Superior temporal gyrus (tissue), 1 donor: ENCODE measurements around the gene ZNF827.

Experiments used
- DNase-seq: peaks from one replicate; pipeline ENCODE4 v3.0.0-alpha.2; 2016; ENCODE audit errors: extremely low spot score

The ZNF827 gene

DNA sequence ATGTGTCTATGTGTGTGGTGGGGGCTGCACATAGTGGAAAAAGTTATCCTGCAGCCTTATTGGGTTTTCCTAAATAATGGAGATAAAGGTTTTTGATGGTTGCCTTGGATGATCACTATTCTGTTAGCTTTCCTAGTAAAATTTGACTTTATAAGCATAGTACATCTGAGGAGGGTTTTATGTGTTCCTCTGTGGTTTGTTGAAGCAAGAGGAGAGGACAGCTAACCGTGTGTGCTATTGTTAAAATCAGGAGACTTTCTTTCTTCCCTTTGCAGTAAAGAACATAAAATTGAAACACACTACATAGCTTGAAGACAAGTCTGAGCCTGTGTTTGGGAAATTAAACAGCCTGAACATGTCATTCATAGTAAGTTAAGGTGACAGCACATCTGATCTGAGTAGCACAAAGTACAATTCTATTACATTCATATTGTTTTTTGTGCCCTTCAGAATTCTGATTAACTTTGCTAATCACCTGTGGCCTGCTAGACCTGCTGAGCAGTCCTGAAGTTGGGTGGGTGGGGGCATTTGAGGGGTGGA, 221.9 kb downstream of the ZNF827 start:
- no peak for DNase-seq

DNA sequence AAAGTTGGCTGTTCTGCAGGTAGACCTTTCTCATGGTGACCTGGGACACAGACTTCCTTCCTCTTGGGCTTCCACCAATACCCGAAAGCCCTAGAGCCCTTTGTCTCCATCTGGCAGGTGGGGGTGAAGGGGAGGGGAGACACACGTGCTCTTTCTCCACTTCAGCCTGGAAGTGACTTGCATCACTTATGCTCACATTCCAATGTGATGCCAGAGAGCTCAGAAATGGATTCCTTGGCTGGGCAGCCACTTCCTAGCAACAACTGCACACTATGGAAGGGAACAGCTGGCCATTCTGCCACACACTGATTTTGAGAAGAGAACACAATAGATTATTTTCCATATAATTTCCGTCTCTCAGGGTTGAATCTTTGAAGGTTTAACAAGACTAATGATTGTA, 222.4 kb downstream of the ZNF827 start:
- DNase-seq, result no peak

DNA sequence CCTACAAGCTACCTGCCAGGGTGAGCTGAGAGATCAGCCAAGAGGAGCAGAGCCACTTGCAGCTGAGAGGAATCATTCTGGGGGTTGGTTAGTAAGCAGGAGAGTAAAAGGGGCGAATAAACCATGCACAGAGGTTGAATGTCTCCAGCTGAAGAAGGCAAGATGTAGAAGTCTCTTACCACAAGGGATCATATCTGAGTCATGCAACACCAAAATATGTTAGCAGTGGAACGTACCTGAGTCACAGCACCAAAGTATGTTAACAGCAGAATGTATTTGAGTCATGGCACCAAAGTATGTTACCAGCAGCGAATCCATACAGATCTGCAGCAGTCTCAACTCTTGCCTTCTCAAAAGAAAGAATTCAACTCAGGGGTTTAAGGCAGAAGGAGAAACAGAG, 228.8 kb downstream of the ZNF827 start:
- DNase-seq, result no peak

DNA sequence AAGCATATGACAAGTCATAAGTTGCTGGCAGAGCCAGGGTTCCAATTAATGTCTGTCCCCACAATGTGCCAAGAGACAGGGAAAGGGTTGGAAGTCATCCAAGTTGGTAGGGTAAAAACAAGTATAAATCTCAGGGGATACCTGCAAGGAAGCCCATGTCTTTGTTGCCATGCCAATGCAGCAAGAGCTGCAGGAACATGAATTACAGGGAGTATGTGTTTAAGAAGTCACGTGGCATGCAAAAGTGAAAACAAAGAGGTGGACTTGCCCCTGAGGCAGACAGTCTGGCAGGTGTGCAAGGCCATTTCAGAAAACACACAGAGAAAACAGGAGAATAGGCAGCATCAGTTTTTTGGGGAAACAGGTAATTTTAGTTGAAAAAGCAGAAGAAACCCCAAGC, 229.3 kb downstream of the ZNF827 start:
- no peak for DNase-seq
